MM.1S (cell line): ENCODE results near the gene CYP2D6.

Source experiments
- DNase-seq: peaks from one replicate; pipeline ENCODE4 v3.0.0-alpha.2; 2015
- H2AFZ ChIP-seq: fragments of 300-600 bp; sonication (generic); 2 replicates; pipeline ENCODE4 v1.6.0; 2016; ENCODE audit warnings: antibody characterized with exemption, low read length
- H3F3A ChIP-seq: fragments of 300-600 bp; sonication (generic); 2 replicates; pipeline ENCODE4 v1.6.1; 2016; ENCODE audit warnings: mild to moderate bottlenecking, antibody characterized with exemption, low read length, moderate library complexity, mixed read lengths; ENCODE audit not compliant: insufficient read depth
- H3K27ac ChIP-seq: fragments of 300-600 bp; sonication (generic); 2 replicates; pipeline ENCODE4 v1.5.1; 2016; ENCODE audit warnings: mild to moderate bottlenecking, low read length
- H3K27me3 ChIP-seq: fragments of 300-600 bp; sonication (generic); replicated peaks from 2 replicates; pipeline ENCODE4 v1.6.0; 2016; ENCODE audit warnings: low read length; ENCODE audit not compliant: insufficient read depth
- H3K36me3 ChIP-seq: fragments of 300-600 bp; sonication (generic); replicated peaks from 2 replicates; pipeline ENCODE4 v1.6.1; 2016; ENCODE audit warnings: mild to moderate bottlenecking, low read length, mixed read lengths; ENCODE audit not compliant: insufficient read depth
- H3K4me1 ChIP-seq: fragments of 300-600 bp; sonication (generic); 2 replicates; pipeline ENCODE4 v1.6.1; 2016; ENCODE audit warnings: low read length, mixed read lengths
- H3K4me2 ChIP-seq: fragments of 300-600 bp; sonication (generic); 2 replicates; pipeline ENCODE4 v1.6.0; 2016; ENCODE audit warnings: low read depth, low read length
- H3K4me3 ChIP-seq: fragments of 300-600 bp; sonication (generic); 2 replicates; pipeline ENCODE4 v1.5.1; 2016; ENCODE audit warnings: low read length, mixed read lengths
- H3K79me2 ChIP-seq: fragments of 300-600 bp; sonication (generic); 2 replicates; pipeline ENCODE4 v1.6.1; 2016; ENCODE audit warnings: mixed run types, low read length, mixed read lengths
- H3K9ac ChIP-seq: fragments of 300-600 bp; sonication (generic); 2 replicates; pipeline ENCODE4 v1.6.1; 2016; ENCODE audit warnings: low read length, mixed read lengths
- H3K9me2 ChIP-seq: fragments of 300-600 bp; sonication (generic); replicated peaks from 2 replicates; pipeline ENCODE4 v1.6.1; 2016; ENCODE audit warnings: mild to moderate bottlenecking, low read length, mixed read lengths; ENCODE audit not compliant: insufficient read depth
- H3K9me3 ChIP-seq: fragments of 300-600 bp; sonication (generic); replicated peaks from 2 replicates; pipeline ENCODE4 v1.6.1; 2016; ENCODE audit warnings: mild to moderate bottlenecking, low read length, mixed read lengths; ENCODE audit not compliant: insufficient read depth
- H4K20me1 ChIP-seq: fragments of 300-600 bp; sonication (generic); 2 replicates; pipeline ENCODE4 v1.6.1; 2016; ENCODE audit warnings: mild to moderate bottlenecking, low read length, moderate library complexity, mixed read lengths; ENCODE audit not compliant: insufficient read depth
- EZH2 ChIP-seq: fragments of 300-600 bp; sonication (generic); optimal IDR thresholded peaks from 2 replicates; pipeline ENCODE3; 2017; ENCODE audit warnings: low read depth, mild to moderate bottlenecking, antibody characterized with exemption, low read length, mixed read lengths
- EZH2phosphoT487 ChIP-seq: fragments of 300-600 bp; sonication (generic); IDR thresholded peaks from 2 replicates; pipeline ENCODE4 v1.6.1; 2018; ENCODE audit warnings: antibody characterized with exemption, low read length
- TF ChIP-seq, protein P1 (sequence below): fragments of 300-600 bp; sonication (generic); IDR thresholded peaks from 2 replicates; pipeline ENCODE4 v1.5.1; 2016; ENCODE audit warnings: antibody characterized with exemption, low read length, mixed read lengths

CYP2D6 gene

DNA sequence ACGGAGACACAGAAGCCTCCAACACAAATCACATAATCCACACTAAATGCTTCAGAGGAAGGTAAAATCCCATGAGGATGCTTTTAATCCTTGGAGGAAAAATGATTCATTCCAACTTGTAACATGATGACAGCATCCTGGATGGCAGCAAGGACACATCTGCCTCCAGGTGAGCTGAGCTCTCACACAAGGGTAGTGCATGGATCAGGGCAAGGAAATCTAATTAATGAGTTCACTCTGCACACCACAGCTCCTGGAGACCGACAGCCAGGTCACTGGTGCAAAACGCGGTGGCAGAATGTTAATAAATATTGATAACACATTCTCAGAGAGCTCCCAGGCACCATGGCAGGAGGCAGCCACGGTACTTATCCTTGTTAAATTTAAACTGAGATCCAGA is 40.3 kb upstream of the CYP2D6 start:
- H3K9me2 ChIP-seq = no peaks in the 10 kb centered on the region
- H3K79me2 ChIP-seq = peaks cover 28% of the 10 kb centered on the region
- H3F3A ChIP-seq = no peaks in the 10 kb centered on the region; the same call in 1 of the 2 replicates
- H3K4me3 ChIP-seq = no peak overlapping the region
- H4K20me1 ChIP-seq = no peaks in the 10 kb centered on the region; the same call in 1 of the 2 replicates
- TF ChIP-seq EZH2 (no peak), EZH2phosphoT487 (no peak)
- TF ChIP-seq, protein P1, sequence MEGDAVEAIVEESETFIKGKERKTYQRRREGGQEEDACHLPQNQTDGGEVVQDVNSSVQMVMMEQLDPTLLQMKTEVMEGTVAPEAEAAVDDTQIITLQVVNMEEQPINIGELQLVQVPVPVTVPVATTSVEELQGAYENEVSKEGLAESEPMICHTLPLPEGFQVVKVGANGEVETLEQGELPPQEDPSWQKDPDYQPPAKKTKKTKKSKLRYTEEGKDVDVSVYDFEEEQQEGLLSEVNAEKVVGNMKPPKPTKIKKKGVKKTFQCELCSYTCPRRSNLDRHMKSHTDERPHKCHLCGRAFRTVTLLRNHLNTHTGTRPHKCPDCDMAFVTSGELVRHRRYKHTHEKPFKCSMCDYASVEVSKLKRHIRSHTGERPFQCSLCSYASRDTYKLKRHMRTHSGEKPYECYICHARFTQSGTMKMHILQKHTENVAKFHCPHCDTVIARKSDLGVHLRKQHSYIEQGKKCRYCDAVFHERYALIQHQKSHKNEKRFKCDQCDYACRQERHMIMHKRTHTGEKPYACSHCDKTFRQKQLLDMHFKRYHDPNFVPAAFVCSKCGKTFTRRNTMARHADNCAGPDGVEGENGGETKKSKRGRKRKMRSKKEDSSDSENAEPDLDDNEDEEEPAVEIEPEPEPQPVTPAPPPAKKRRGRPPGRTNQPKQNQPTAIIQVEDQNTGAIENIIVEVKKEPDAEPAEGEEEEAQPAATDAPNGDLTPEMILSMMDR = no peak
- no peak overlapping the region for H3K9ac ChIP-seq
- H3K27ac ChIP-seq = no peak overlapping the region
- no peaks in the 10 kb centered on the region; the same call in 1 of the 2 replicates for H3K36me3 ChIP-seq
- no peak overlapping the region for H3K4me2 ChIP-seq
- no peaks in the 10 kb centered on the region for H3K4me1 ChIP-seq
- DNase-seq = no peak
- H2AFZ ChIP-seq = no peak overlapping the region
- H3K27me3 ChIP-seq = no peaks in the 10 kb centered on the region
- H3K9me3 ChIP-seq = no peaks in the 10 kb centered on the region

DNA sequence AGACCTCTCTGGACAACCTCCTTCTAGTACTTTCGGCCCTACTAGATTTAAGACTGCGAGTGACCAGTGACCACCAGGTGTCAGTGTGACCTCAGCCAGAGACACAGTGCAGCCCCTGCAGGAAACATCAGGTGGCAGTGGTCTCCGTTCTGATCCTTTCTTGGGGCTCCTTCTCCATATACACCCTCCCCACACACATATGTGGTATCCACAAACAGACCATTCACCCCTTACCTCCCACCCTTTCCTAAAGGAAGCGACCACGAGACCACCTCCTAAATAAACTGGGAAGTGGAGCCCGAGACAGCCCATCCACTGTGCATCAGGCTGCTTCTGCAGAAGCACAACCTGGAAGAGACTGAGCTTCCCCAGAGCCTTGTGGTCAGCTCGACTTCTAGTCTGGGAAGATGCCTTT is 38.5 kb upstream of the CYP2D6 start:
- H2AFZ ChIP-seq = no peak overlapping the region
- H3K79me2 ChIP-seq = peaks cover 23% of the 10 kb centered on the region
- H3K4me3 ChIP-seq = no peak overlapping the region
- no peaks in the 10 kb centered on the region for H3K27me3 ChIP-seq
- no peak overlapping the region for H3K9ac ChIP-seq
- no peaks in the 10 kb centered on the region for H3K9me2 ChIP-seq
- no peaks in the 10 kb centered on the region; the same call in 1 of the 2 replicates for H4K20me1 ChIP-seq
- H3K9me3 ChIP-seq = no peaks in the 10 kb centered on the region
- DNase-seq = peak; percentile 65
- TF ChIP-seq EZH2 = no peak
- TF ChIP-seq, protein P1 = peak; percentile 98
- H3F3A ChIP-seq = no peaks in the 10 kb centered on the region; the same call in 1 of the 2 replicates
- no peaks in the 10 kb centered on the region for H3K4me1 ChIP-seq
- no peak overlapping the region for H3K27ac ChIP-seq
- no peaks in the 10 kb centered on the region; the same call in 1 of the 2 replicates for H3K36me3 ChIP-seq
- no peak overlapping the region for H3K4me2 ChIP-seq

DNA sequence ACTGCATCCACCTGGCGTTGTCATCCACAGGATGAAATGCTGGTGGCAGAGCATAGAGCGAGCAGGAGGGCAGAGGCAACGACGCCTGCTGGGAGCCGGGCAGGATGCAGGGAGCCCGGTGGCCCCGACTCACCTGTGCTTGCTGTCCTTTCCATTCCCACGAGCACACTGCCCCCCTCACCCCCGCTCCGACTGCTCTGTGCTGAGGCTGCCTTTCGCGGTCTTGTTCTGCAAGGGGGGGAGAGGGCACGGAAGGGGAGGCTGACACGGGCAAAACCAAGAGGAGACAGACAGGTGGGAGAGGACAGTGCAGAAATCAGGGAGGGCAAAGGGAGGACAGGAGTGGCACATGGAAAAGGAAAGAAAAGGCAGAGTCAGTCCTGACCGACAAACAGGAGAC is 37.9 kb upstream of the CYP2D6 start:
- Histone ChIP-seq H3K27ac (no peak overlapping the region), H3K9me2 (no peaks in the 10 kb centered on the region), H3K4me2 (no peak overlapping the region), H3F3A (no peaks in the 10 kb centered on the region; the same call in 1 of the 2 replicates), H2AFZ (no peak overlapping the region), H3K4me1 (no peaks in the 10 kb centered on the region), H3K27me3 (no peaks in the 10 kb centered on the region), H3K79me2 (peaks cover 20% of the 10 kb centered on the region), H3K9me3 (no peaks in the 10 kb centered on the region), H3K4me3 (no peak overlapping the region), H3K9ac (no peak overlapping the region), H4K20me1 (no peaks in the 10 kb centered on the region; the same call in 1 of the 2 replicates), H3K36me3 (no peaks in the 10 kb centered on the region; the same call in 1 of the 2 replicates)
- no peak for TF ChIP-seq EZH2phosphoT487
- TF ChIP-seq EZH2 = no peak
- TF ChIP-seq, protein P1 = no peak
- no peak for DNase-seq
